ENCODE results near the gene C16orf82. TPM values are rescaled to one million over a fixed set of nuclear protein-coding genes. Genes with fewer than 3 reads are reported as not detected.

The C16orf82 gene
- total and polyA plus RNA-seq, 9 of the 15 experiments (the other 6 are each of a cell fraction or from before 2014, with no cell fraction given) = not detected

GRCh38 chr16:27098366-27099049, 31.8 kb downstream of the C16orf82 start (continued):
- TF ChIP-seq CREB3 (tag; conservative IDR thresholded peaks at IDR 0.05; ENCODE audit: low read depth) (peak; percentile 19; the same call in 1 of the 2 replicates), GATAD2A (IDR thresholded peaks at IDR 0.05) (no peak), U2AF1 (optimal IDR thresholded peaks at IDR 0.05; ENCODE audit: low read depth, low read length) (no peak), SRSF1 (IDR thresholded peaks at IDR 0.05; ENCODE audit: low read depth, low read length) (no peak), MBD1 (CRISPR knock-in tag; IDR thresholded peaks at IDR 0.05) (no peak), ZKSCAN8 (CRISPR knock-in tag; IDR thresholded peaks at IDR 0.05) (no peak), MEIS2 (IDR thresholded peaks at IDR 0.05; ENCODE audit: partially characterized antibody) (peak; percentile 8), MCM7 (IDR thresholded peaks at IDR 0.05) (no peak), NEUROD1 (IDR thresholded peaks at IDR 0.05; ENCODE audit: borderline replicate concordance, low read depth, low read length, partially characterized antibody) (no peak), DMBX1 (CRISPR knock-in tag; IDR thresholded peaks at IDR 0.05; ENCODE audit: borderline replicate concordance) (no peak), TCF7 (IDR thresholded peaks at IDR 0.05; ENCODE audit: borderline replicate concordance) (no peak), CAMTA2 (CRISPR knock-in tag; conservative IDR thresholded peaks at IDR 0.05) (no peak), CBFA2T3 (IDR thresholded peaks at IDR 0.05) (peak; percentile 66), BACH1 (tag; IDR thresholded peaks at IDR 0.05) (no peak), SAP30 (IDR thresholded peaks at IDR 0.05; ENCODE audit: borderline replicate concordance, insufficient read depth, low read depth, low read length, poor library complexity, severe bottlenecking) (no peak), FOXK1 (CRISPR knock-in tag; IDR thresholded peaks at IDR 0.05; ENCODE audit: borderline replicate concordance) (no peak), L3MBTL2 (IDR thresholded peaks at IDR 0.05) (peak; percentile 61; the same call in 1 of the 2 replicates), USF2 (CRISPR knock-in tag; IDR thresholded peaks at IDR 0.05) (no peak), CBFA2T2 (conservative IDR thresholded peaks at IDR 0.05) (peak; percentile 46; the same call in 1 of the 2 replicates), ADNP (tag; IDR thresholded peaks at IDR 0.05) (no peak), ARID1B (IDR thresholded peaks at IDR 0.05) (peak; percentile 51; the same call in 1 of the 2 replicates), GTF2A2 (tag; IDR thresholded peaks at IDR 0.05) (no peak), SOX6 (IDR thresholded peaks at IDR 0.05) (peak; percentile 42; the same call in 1 of the 2 replicates), ATF1 (CRISPR knock-in tag; IDR thresholded peaks at IDR 0.05) (no peak), ATF1 (tag; IDR thresholded peaks at IDR 0.05) (peak; percentile 37), TAL1 (IDR thresholded peaks at IDR 0.05) (peak; percentile 51; the same call in 1 of the 2 replicates), ZNF512 (tag; IDR thresholded peaks at IDR 0.05) (no peak)
